Measurements from ENCODE around the gene ARMCX4.

DNA sequence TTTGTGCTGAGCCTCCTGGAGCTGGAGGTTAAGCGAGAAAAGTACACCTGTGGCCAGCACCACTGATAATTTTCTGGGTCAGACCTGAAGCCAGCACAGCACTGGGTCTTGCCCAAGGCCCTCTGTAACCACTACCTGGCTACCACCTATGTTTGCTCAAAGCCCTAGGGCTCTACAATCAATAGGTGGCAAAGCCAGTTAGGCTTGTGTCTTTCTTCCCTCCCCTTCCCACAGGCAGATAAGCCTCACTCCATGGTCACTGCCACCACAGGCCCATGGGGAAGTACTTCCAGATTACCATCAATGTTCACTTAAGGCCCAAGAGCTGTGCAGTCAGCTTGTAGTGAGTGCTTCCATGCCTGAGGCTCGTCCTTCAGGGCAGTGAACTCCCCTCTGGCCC, 35.2 kb upstream of the ARMCX4 start:
- TF ChIP-seq EZH2 (IDR thresholded peaks at IDR 0.05; ENCODE audit: borderline replicate concordance) = no peak
- TF ChIP-seq, protein P1, sequence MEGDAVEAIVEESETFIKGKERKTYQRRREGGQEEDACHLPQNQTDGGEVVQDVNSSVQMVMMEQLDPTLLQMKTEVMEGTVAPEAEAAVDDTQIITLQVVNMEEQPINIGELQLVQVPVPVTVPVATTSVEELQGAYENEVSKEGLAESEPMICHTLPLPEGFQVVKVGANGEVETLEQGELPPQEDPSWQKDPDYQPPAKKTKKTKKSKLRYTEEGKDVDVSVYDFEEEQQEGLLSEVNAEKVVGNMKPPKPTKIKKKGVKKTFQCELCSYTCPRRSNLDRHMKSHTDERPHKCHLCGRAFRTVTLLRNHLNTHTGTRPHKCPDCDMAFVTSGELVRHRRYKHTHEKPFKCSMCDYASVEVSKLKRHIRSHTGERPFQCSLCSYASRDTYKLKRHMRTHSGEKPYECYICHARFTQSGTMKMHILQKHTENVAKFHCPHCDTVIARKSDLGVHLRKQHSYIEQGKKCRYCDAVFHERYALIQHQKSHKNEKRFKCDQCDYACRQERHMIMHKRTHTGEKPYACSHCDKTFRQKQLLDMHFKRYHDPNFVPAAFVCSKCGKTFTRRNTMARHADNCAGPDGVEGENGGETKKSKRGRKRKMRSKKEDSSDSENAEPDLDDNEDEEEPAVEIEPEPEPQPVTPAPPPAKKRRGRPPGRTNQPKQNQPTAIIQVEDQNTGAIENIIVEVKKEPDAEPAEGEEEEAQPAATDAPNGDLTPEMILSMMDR (IDR thresholded peaks at IDR 0.05; ENCODE audit: poor library complexity) = no peak
- TF ChIP-seq EZH2phosphoT487 (IDR thresholded peaks at IDR 0.05; ENCODE audit: low read depth, severe bottlenecking, unreplicated experiment) = no peak

Measured in hepatocyte (in vitro differentiated cells).